C4-2B (cell line): ENCODE data around the gene THSD7B.

ENCODE experiments used
- H3K27ac ChIP-seq: fragments of 450-650 bp; 2 replicates; pipeline ENCODE4 v1.5.1; 2017
- ZFX ChIP-seq: fragments of 450-650 bp; IDR thresholded peaks from 2 replicates; pipeline ENCODE4 v1.6.1; 2017
- TF ChIP-seq, protein P1 (sequence below): fragments of 450-650 bp; conservative IDR thresholded peaks from 2 replicates; pipeline ENCODE4 v1.5.1; 2017; ENCODE audit warnings: mild to moderate bottlenecking

The THSD7B gene, protein sequence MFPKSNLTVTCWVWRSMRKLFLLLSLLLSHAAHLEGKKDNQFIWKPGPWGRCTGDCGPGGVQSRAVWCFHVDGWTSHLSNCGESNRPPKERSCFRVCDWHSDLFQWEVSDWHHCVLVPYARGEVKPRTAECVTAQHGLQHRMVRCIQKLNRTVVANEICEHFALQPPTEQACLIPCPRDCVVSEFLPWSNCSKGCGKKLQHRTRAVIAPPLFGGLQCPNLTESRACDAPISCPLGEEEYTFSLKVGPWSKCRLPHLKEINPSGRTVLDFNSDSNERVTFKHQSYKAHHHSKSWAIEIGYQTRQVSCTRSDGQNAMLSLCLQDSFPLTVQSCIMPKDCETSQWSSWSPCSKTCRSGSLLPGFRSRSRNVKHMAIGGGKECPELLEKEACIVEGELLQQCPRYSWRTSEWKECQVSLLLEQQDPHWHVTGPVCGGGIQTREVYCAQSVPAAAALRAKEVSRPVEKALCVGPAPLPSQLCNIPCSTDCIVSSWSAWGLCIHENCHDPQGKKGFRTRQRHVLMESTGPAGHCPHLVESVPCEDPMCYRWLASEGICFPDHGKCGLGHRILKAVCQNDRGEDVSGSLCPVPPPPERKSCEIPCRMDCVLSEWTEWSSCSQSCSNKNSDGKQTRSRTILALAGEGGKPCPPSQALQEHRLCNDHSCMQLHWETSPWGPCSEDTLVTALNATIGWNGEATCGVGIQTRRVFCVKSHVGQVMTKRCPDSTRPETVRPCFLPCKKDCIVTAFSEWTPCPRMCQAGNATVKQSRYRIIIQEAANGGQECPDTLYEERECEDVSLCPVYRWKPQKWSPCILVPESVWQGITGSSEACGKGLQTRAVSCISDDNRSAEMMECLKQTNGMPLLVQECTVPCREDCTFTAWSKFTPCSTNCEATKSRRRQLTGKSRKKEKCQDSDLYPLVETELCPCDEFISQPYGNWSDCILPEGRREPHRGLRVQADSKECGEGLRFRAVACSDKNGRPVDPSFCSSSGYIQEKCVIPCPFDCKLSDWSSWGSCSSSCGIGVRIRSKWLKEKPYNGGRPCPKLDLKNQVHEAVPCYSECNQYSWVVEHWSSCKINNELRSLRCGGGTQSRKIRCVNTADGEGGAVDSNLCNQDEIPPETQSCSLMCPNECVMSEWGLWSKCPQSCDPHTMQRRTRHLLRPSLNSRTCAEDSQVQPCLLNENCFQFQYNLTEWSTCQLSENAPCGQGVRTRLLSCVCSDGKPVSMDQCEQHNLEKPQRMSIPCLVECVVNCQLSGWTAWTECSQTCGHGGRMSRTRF (N-terminal part only)

DNA sequence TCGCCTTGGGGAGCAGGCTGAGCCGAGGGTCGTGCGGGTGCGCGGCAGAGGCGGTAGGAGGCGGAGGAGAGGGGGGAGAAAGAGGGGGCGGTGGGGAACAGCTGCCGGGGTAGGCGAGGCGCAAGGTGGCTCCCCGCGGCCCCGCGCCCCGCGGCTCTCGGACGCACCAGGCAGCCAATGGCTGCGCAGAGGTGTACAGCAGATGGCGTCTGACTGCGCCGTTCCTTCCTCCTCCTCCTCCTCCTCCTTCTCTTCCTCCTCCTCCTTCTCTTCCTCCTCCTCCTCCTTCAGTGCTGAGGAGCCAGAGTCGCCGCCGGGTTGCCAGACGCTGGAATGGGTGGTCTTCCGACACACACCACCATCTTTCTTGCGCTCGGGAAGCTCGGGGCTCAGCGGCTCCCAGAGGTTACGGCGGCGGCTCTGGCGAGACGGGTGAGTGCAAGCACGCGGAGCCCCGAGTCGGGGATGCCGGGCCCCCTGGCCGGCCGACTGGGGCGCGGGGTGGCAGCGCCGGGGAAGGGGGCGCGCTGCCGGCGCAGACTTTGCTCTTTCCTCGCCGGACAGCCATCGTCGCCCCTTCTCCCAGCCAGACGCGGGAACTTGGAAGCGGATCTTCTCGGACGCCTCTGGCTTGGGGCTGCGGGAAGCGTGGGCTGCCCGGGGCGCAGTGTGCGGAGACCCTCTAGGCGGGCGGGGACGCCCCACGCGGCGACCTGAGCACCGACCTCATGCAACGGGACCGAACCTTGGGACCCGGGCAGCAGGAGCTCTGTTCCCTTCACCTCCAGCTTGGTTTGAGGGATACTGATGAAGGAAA, at the start of gene THSD7B:
TSS of gene THSD7B (plus strand) at position 290 of the 817 bp plus-strand sequence. CDS start 116,634 bp downstream, outside the sequence.
- no peak within 1 kb of the TSS for H3K27ac ChIP-seq
- no peak for TF ChIP-seq ZFX
- TF ChIP-seq, protein P1, sequence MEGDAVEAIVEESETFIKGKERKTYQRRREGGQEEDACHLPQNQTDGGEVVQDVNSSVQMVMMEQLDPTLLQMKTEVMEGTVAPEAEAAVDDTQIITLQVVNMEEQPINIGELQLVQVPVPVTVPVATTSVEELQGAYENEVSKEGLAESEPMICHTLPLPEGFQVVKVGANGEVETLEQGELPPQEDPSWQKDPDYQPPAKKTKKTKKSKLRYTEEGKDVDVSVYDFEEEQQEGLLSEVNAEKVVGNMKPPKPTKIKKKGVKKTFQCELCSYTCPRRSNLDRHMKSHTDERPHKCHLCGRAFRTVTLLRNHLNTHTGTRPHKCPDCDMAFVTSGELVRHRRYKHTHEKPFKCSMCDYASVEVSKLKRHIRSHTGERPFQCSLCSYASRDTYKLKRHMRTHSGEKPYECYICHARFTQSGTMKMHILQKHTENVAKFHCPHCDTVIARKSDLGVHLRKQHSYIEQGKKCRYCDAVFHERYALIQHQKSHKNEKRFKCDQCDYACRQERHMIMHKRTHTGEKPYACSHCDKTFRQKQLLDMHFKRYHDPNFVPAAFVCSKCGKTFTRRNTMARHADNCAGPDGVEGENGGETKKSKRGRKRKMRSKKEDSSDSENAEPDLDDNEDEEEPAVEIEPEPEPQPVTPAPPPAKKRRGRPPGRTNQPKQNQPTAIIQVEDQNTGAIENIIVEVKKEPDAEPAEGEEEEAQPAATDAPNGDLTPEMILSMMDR = peak; percentile 13

DNA sequence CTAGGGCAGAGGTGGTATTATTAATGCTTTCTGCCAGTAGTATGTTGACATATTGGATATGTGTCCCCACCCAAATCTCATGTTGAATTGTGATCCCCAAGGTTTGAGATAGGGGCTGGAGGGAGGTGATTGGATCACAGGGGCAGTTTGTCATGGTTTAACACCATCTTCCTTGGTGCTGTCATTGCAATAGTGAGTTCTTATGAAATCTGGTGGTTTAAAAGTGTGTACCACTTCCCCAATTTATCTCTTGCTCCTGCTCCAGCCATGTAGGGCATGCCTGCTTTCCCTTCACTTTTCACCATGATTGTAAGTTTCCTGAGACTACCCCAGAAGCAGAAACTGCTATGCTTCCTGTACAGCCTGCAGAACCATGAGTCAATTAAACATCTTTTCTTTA, 47.1 kb upstream of the THSD7B start:
- TF ChIP-seq, protein P1 = no peak
- TF ChIP-seq ZFX = no peak

DNA sequence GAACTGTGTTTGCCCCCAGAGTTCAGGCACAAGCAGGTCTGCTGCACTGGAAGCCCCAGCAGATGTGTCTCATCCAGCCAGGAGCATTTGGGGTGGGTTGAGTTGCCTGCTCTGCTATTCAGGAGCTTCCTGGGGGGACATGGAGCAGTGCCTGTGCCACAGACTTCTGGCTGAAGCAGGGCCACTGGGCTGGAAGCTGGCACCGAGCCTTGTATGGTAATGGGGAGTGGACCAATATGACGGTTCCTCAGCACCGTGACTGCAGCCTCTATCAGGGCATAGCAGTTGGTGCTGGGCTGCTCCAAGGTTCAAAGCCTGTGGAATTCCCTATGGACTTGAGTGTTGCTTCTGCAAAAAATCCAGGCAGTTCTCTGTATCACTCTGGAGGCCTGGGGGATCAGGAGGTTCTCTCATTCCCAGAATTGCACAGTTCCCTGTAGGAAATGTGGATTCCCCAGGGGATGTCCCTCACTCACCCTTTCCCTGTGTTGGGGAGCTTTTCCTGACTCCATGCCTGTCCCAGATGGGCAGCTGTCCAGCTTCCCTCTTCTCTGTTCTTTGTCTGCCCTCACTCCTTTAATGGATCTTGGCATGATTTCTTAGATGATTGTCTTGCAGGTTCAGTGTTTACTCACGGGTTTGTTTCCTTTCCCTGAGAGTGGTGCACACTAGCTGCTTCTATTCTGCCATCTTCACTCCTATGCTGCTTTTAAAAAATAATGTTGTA, 37.2 kb upstream of the THSD7B start:
- no peak overlapping the region for H3K27ac ChIP-seq
- TF ChIP-seq, protein P1 = no peak
- TF ChIP-seq ZFX = no peak

More for the DNA sequence above, 47.1 kb upstream of the THSD7B start:
- H3K27ac ChIP-seq = no peak overlapping the region

DNA sequence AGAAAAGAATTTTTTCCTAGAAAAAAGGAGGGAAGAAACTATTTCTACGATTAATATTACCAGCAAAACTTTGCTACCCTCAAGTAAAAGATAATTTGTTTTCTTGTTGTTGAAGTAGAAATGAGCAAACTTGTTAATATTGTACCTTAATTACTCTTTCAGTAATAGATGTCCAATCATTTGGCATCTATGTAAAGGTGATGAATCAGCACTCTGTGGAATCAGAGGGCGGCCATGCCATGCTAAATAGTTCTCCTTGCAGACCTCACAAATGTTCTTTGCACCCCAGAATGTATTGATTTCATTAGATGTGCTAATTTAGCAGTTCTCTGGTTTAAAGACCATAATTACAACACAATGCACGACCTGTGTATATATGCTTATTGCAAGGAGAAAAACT, 29.1 kb upstream of the THSD7B start:
- no peak overlapping the region for H3K27ac ChIP-seq
- TF ChIP-seq ZFX = no peak
- TF ChIP-seq, protein P1 = no peak

DNA sequence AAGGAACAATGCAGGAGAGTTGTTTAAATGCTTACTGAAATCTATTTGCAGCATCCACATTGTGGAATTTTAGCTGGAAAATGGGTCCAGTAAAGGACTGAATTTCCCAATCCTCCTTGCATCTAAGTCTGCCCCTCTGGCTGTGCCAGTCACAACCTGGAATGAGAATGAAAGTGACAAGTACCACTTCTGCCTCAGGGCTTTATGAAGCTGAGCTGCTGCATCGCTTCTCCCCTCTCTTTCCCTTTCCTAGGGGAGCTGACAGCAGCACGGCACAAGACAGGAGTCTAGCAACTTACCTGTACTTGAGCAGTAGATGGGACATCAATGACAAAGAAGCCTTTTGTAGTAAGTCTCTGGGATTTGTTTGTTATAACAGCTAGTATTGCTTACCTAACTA, 27.3 kb upstream of the THSD7B start:
- no peak overlapping the region for H3K27ac ChIP-seq
- TF ChIP-seq, protein P1 = no peak
- no peak for TF ChIP-seq ZFX

GRCh38 chr2:136741471-136741870, 23.9 kb upstream of the THSD7B start:
- H3K27ac ChIP-seq = no peak overlapping the region

More at GRCh38 chr2:136741471-136741870, 23.9 kb upstream of the THSD7B start:
- no peak for TF ChIP-seq ZFX
- TF ChIP-seq, protein P1 = no peak
